B cell (primary cell): Measurements from ENCODE around the gene ANAPC7. TPM values are rescaled to one million over a fixed set of nuclear protein-coding genes. Genes with fewer than 3 reads are reported as not detected.
A peak's percentile ranks its signal among the peaks of the same experiment; 100 is the strongest.

Experiments used
- ATAC-seq: fragments of 200-7000 bp; cut with Tn5 transposase; one replicate; pipeline ENCODE4 v1.10.0; 2021; ENCODE audit warnings: low read depth, mild to moderate bottlenecking, moderate number of reproducible peaks, moderate library complexity
- CTCF ChIA-PET: fragments of 350-600 bp; sonication (Branson Sonifier 250); formaldehyde crosslinking; loops from one replicate; lab custom pipeline; 2021; ENCODE audit warnings: antibody characterized with exemption, inconsistent platforms; lab: Charles Lee
- POLR2A ChIA-PET: fragments of 350-600 bp; sonication (Branson Sonifier 250); formaldehyde crosslinking; loops from one replicate; lab custom pipeline; 2021; ENCODE audit warnings: antibody characterized with exemption; lab: Charles Lee
- DNase-seq: peaks from one replicate; pipeline ENCODE4 v3.0.0; 2013
- H2AFZ ChIP-seq: 2 replicates; pipeline ENCODE4 v1.6.1; 2012; ENCODE audit warnings: mild to moderate bottlenecking, low read depth, low read length; ENCODE audit not compliant: insufficient read depth, poor library complexity, severe bottlenecking
- H3K27ac ChIP-seq, 2 donors: 1 replicate in 1 of 2; 2 replicates in 1 of 2; pipeline ENCODE4 v1.5.1; 2012 to 2013; ENCODE audit warnings: low read length in 2 of 2, mild to moderate bottlenecking in 2 of 2, moderate library complexity in 1 of 2
- H3K27me3 ChIP-seq, 4 experiments: fragments of 200-600 bp in 1 of 4; sonication (generic) in 1 of 4; replicated peaks in 1 of 4; 1 replicate in 2 of 4; 2 replicates in 2 of 4; pipeline versions ENCODE4 v1.6.1 to v1.7.0; 2013 to 2016; ENCODE audit warnings: low read length in 3 of 4, mild to moderate bottlenecking in 2 of 4, mixed read lengths in 1 of 4, moderate library complexity in 1 of 4; ENCODE audit not compliant: insufficient read depth in 4 of 4, control insufficient read depth in 3 of 4; ENCODE audit errors: control extremely low read depth in 1 of 4
- H3K36me3 ChIP-seq, 2 experiments: replicated peaks in 1 of 2; 1 replicate in 1 of 2; 2 replicates in 1 of 2; pipeline versions ENCODE4 v1.6.1 to v1.7.1; 2013; ENCODE audit warnings: low read length in 1 of 2; ENCODE audit not compliant: insufficient read depth in 2 of 2, control insufficient read depth in 1 of 2; ENCODE audit errors: control extremely low read depth in 1 of 2, extremely low read depth in 1 of 2
- H3K4me1 ChIP-seq, 2 donors: fragments of 200-600 bp in 1 of 2; sonication (generic) in 1 of 2; 1 replicate in 1 of 2; 2 replicates in 1 of 2; pipeline versions ENCODE4 v1.5.1 to v1.6.1; 2013 to 2017; ENCODE audit warnings: low read length in 2 of 2; ENCODE audit not compliant: control insufficient read depth in 2 of 2, insufficient read depth in 2 of 2
- H3K4me2 ChIP-seq: replicated peaks from 2 replicates; pipeline ENCODE3; 2012; ENCODE audit warnings: mild to moderate bottlenecking, low read depth, low read length; ENCODE audit not compliant: poor library complexity, severe bottlenecking
- H3K4me3 ChIP-seq, 5 experiments: fragments of 200-600 bp in 1 of 5; sonication (generic) in 1 of 5; 1 replicate in 3 of 5; 2 replicates in 2 of 5; pipeline versions ENCODE4 v1.5.1 to v1.7.0; 2011 to 2016; ENCODE audit warnings: low read length in 4 of 5, mild to moderate bottlenecking in 4 of 5, low read depth in 2 of 5, control low read depth in 1 of 5, moderate library complexity in 1 of 5; ENCODE audit not compliant: insufficient read depth in 1 of 5; ENCODE audit errors: control extremely low read depth in 1 of 5, extremely low read depth in 1 of 5
- H3K79me2 ChIP-seq: fragments of 200-600 bp; sonication (generic); one replicate; pipeline ENCODE4 v1.6.0; 2016; ENCODE audit warnings: low read length; ENCODE audit not compliant: control insufficient read depth, insufficient read depth
- H3K9ac ChIP-seq: fragments of 200-600 bp; sonication (generic); 2 replicates; pipeline ENCODE4 v1.6.1; 2017; ENCODE audit warnings: mild to moderate bottlenecking, low read length, moderate library complexity
- H3K9me3 ChIP-seq, 3 donors: one replicate each; pipeline versions ENCODE4 v1.6.1 to v1.7.1; 2013; ENCODE audit warnings: low read length in 2 of 3; ENCODE audit not compliant: control insufficient read depth in 2 of 3, insufficient read depth in 1 of 3; ENCODE audit errors: control extremely low read depth in 1 of 3
- H4K20me1 ChIP-seq: 2 replicates; pipeline ENCODE4 v1.6.0; 2012; ENCODE audit warnings: mild to moderate bottlenecking, low read length; ENCODE audit not compliant: insufficient read depth, control insufficient read depth, poor library complexity, severe bottlenecking
- H3K27ac Mint-ChIP-seq: one replicate; pipeline ENCODE4 v1.8.0; 2021; ENCODE audit warnings: mixed read lengths
- H3K27me3 Mint-ChIP-seq: one replicate; pipeline ENCODE4 v1.8.0; 2021; ENCODE audit warnings: mixed read lengths
- H3K4me1 Mint-ChIP-seq: one replicate; pipeline ENCODE4 v1.8.0; 2021; ENCODE audit warnings: mixed read lengths
- H3K4me3 Mint-ChIP-seq: one replicate; pipeline ENCODE4 v1.8.0; 2021; ENCODE audit warnings: mixed read lengths
- H3K9me3 Mint-ChIP-seq: one replicate; pipeline ENCODE4 v1.8.0; 2022; ENCODE audit warnings: mixed read lengths; ENCODE audit not compliant: insufficient read depth
- CTCF ChIP-seq: fragments of 200-600 bp; IDR thresholded peaks from one replicate; pipeline ENCODE4 v1.8.0; 2022; ENCODE audit warnings: antibody characterized with exemption, mild to moderate bottlenecking
- EZH2 ChIP-seq: IDR thresholded peaks from 2 replicates; pipeline ENCODE4 v1.6.1; 2012; ENCODE audit warnings: borderline replicate concordance, low read depth, mild to moderate bottlenecking, moderate library complexity, low read length; ENCODE audit not compliant: insufficient read depth, poor library complexity, severe bottlenecking
- WGBS: methylation state at CpG from one replicate; pipeline ENCODE4 v1.1.5; 2013; ENCODE audit warnings: missing lambda C conversion rate; ENCODE audit not compliant: insufficient coverage; 5-methylcytosine and 5-hydroxymethylcytosine counted together
- intact Hi-C: fragments of 100-400 bp; cut with micrococcal nuclease; formaldehyde crosslinking; loops from one replicate; pipeline ENCODE4 v1.10.0; 2022
- polyA plus RNA-seq: library from polyadenylated mRNA; depleted of rRNA; stranded (reverse); fragments of >200 nt; gene quantifications from 2 replicates; pipeline ENCODE4 v1.2.3, GENCODE V29; 2012
- total RNA-seq, 2 donors: library from RNA; stranded (reverse); fragments of 120-200 nt in 1 of 2; gene quantifications; 1 replicate in 1 of 2; 2 replicates in 1 of 2; pipeline versions ENCODE4 v1.2.3 to v1.2.4, GENCODE V29; 2013 to 2022

ANAPC7 gene
- total and polyA plus RNA-seq, 2 donors (not counting 1 experiment from before 2014, with no cell fraction given), result 56.9 to 68.4 TPM

DNA sequence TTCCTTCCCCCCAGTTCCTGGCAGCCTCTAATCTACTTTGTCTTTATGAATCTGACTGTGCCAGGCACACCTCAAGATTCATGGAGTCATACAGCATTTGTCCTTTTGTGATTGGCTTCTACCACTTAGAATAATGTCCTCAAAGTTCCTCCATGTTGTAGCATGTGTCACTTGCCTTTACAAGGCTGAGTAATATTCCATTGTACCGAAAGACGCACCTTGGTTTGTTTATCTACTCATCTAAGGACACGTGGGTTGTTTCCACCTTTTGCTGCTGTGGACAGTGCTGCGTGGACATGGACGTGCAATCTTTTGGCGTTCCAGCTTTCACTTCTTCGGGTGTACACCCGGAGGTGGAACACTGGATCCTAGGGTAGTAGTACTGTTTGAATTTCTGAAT is 33.5 kb downstream of the ANAPC7 start:
- Histone ChIP-seq H2AFZ (no peak overlapping the region), H3K4me1 (peaks cover 18 to 30% of the 10 kb centered on the region in 2 donors), H4K20me1 (no peaks in the 10 kb centered on the region), H3K9me3 (no peaks in the 10 kb centered on the region), H3K4me3 (no peak overlapping the region), H3K79me2 (no peaks in the 10 kb centered on the region), H3K27ac (no peak overlapping the region), H3K27me3 (no peaks in the 10 kb centered on the region), H3K9ac (no peak overlapping the region), H3K4me2 (no peak overlapping the region), H3K36me3 (peaks cover 1 to 29% of the 10 kb centered on the region in 2 experiments)
- intact Hi-C loops, result no loop called here
- ChIA-PET POLR2A (interaction anchor here (0.6 kb wide), 1 partner anchor 61 kb away, joined by 6 read pairs; no protein-coding TSS in a partner anchor), CTCF (interaction anchor here (1.4 kb wide), 1 partner anchor 16 kb away, joined by 4 read pairs; no protein-coding TSS in a partner anchor)
- TF ChIP-seq CTCF (no peak), EZH2 (no peak)
- 100% methylated on average over 6 of the region's 8 CpGs for WGBS
- DNase-seq (no peak), ATAC-seq (no peak)
- no peaks in the 10 kb centered on the region for H3K27me3 Mint-ChIP-seq
- H3K9me3 Mint-ChIP-seq, result no peaks in the 10 kb centered on the region
- no peak overlapping the region for H3K4me3 Mint-ChIP-seq
- H3K27ac Mint-ChIP-seq, result no peak overlapping the region
- peaks cover 40% of the 10 kb centered on the region for H3K4me1 Mint-ChIP-seq

DNA sequence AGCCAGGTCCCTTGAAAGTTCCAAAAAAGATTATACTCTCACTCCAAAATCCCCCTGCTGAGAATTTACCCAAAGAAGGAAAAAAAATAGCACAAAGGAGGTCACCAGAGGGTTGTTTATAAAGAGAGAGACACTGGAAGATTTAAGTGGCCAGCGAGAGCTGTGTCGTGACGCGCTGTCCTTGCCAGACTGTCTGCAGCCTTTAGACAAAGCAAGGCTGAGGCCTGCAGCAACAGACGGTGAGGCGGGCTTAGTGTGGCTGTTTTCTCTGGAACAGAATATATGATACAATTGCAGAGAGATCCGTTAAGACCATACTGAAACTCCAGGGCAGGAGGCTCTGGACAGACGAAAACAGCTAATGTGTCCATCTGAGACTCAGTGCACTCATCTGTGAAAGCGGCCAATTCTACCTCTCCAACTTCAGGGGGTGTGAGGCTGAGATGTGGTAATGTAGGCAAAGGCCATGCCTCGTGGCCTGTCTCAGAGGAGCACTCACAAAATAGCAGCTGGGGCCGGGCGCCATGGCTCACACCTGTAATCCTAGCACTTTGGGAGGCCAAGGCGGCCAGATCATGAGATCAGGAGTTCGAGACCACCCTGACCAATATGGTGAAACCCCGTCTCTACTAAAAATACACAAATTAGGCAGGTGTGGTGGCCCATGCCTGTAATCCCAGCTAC is 36.2 kb downstream of the ANAPC7 start:
- Histone ChIP-seq H3K79me2 (no peaks in the 10 kb centered on the region), H3K4me3 (no peak overlapping the region), H2AFZ (no peak overlapping the region), H3K9ac (no peak overlapping the region), H3K27ac (no peak overlapping the region), H3K4me1 (peaks cover 18 to 30% of the 10 kb centered on the region in 2 donors), H3K27me3 (no peaks in the 10 kb centered on the region), H4K20me1 (no peaks in the 10 kb centered on the region), H3K36me3 (peaks cover 0 to 2% of the 10 kb centered on the region in 2 experiments), H3K4me2 (no peak overlapping the region), H3K9me3 (no peaks in the 10 kb centered on the region)
- TF ChIP-seq EZH2 (no peak), CTCF (no peak)
- DNase-seq, result no peak
- peaks cover 40% of the 10 kb centered on the region for H3K4me1 Mint-ChIP-seq
- no peak for ATAC-seq
- H3K27ac Mint-ChIP-seq, result peak overlapping the region; percentile 61
- peak overlapping the region; percentile 50 for H3K4me3 Mint-ChIP-seq
- intact Hi-C loops, result no loop called here
- H3K9me3 Mint-ChIP-seq, result no peaks in the 10 kb centered on the region
- 96% methylated on average over 11 of the region's 15 CpGs for WGBS
- POLR2A ChIA-PET, result no interaction called here
- CTCF ChIA-PET, result interaction anchor here (1.0 kb wide), 1 partner anchor 64 kb away, joined by 3 read pairs; no protein-coding TSS in a partner anchor
- no peaks in the 10 kb centered on the region for H3K27me3 Mint-ChIP-seq
